ENCODE data around the gene FGG.

DNA sequence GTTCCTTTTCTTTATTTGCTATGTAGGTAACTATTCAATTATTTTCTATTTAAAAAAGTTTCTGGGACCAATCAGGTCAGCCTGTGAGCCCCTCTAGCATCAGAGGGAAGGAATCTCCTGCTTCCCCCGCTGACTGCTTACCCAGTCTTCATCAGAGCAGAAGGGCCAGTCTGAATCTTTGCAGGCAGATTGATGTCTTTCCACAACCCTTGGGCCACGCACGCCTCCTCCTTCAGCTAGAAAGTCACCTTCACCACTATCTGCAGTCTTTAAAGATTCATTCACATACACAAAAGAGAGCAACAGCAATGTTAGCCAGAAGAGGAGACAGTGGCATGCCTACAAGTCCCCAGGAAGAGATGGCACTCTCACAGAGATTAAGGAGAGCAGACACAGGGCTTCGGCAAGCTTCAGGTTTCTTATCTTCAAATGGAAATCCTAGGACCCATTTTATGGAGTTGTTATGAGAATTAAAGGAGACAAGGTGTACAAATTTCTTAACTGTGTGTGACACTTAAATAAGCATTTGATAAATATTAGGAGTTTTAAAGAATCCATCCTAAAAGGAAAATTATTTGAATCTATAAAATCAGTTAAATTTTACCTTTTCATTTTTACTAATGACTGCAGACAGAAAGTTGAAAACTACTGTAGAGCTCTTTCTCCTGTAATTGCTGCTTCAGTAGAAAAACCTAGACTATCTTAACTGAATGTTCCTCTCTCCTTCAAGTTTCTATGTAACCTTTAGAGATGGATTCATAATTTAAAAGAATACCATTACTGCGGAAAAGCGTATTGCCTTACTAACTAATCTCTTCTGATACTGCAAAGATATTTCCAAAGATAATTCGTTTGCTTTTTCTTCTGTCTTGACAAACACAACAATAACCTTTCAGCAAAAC is 22.9 kb downstream of the FGG start:
- TF ChIP-seq CTCF (IDR thresholded peaks at IDR 0.05; ENCODE audit: poor library complexity), result no peak
- TF ChIP-seq EZH2 (IDR thresholded peaks at IDR 0.05; ENCODE audit: borderline replicate concordance), result no peak
- TF ChIP-seq EZH2phosphoT487 (IDR thresholded peaks at IDR 0.05; ENCODE audit: low read depth, severe bottlenecking, unreplicated experiment), result no peak
